ENCODE data around the gene ZNF641.

ZNF641 gene

GRCh38 chr12:48350249-48351021, at the start of gene ZNF641:
Gene ZNF641 (minus strand): TSS chr12:48350919. CDS start chr12:48348090, 2,829 bp downstream.
- peak; percentile 93 for ATAC-seq

GRCh38 chr12:48390026-48390425, 39.3 kb upstream of the ZNF641 start:
- TF ChIP-seq ZNF70 (CRISPR knock-in tag; IDR thresholded peaks at IDR 0.05) (no peak), TOX (CRISPR knock-in tag; IDR thresholded peaks at IDR 0.05; ENCODE audit: borderline replicate concordance) (no peak), RARB (CRISPR knock-in tag; IDR thresholded peaks at IDR 0.05) (no peak), OSR1 (CRISPR knock-in tag; IDR thresholded peaks at IDR 0.05) (no peak), ZNF565 (CRISPR knock-in tag; conservative IDR thresholded peaks at IDR 0.05; ENCODE audit: low read depth) (no peak), ZNF8 (CRISPR knock-in tag; IDR thresholded peaks at IDR 0.05) (no peak), BACH2 (CRISPR knock-in tag; IDR thresholded peaks at IDR 0.05; ENCODE audit: borderline replicate concordance) (no peak), PPARA (CRISPR knock-in tag; IDR thresholded peaks at IDR 0.05; ENCODE audit: borderline replicate concordance) (no peak), ESRRG (CRISPR knock-in tag; IDR thresholded peaks at IDR 0.05) (no peak), ZFP3 (CRISPR knock-in tag; IDR thresholded peaks at IDR 0.05) (no peak), CSDC2 (CRISPR knock-in tag; IDR thresholded peaks at IDR 0.05) (no peak), GLIS3 (CRISPR knock-in tag; IDR thresholded peaks at IDR 0.05) (no peak), TCF4 (CRISPR knock-in tag; IDR thresholded peaks at IDR 0.05; ENCODE audit: borderline replicate concordance) (no peak), SNAI2 (CRISPR knock-in tag; IDR thresholded peaks at IDR 0.05) (no peak)
- TF ChIP-seq, protein P1, sequence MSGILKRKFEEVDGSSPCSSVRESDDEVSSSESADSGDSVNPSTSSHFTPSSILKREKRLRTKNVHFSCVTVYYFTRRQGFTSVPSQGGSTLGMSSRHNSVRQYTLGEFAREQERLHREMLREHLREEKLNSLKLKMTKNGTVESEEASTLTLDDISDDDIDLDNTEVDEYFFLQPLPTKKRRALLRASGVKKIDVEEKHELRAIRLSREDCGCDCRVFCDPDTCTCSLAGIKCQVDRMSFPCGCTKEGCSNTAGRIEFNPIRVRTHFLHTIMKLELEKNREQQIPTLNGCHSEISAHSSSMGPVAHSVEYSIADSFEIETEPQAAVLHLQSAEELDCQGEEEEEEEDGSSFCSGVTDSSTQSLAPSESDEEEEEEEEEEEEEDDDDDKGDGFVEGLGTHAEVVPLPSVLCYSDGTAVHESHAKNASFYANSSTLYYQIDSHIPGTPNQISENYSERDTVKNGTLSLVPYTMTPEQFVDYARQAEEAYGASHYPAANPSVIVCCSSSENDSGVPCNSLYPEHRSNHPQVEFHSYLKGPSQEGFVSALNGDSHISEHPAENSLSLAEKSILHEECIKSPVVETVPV (CRISPR knock-in tag; IDR thresholded peaks at IDR 0.05) = no peak
- TF ChIP-seq, protein P2, sequence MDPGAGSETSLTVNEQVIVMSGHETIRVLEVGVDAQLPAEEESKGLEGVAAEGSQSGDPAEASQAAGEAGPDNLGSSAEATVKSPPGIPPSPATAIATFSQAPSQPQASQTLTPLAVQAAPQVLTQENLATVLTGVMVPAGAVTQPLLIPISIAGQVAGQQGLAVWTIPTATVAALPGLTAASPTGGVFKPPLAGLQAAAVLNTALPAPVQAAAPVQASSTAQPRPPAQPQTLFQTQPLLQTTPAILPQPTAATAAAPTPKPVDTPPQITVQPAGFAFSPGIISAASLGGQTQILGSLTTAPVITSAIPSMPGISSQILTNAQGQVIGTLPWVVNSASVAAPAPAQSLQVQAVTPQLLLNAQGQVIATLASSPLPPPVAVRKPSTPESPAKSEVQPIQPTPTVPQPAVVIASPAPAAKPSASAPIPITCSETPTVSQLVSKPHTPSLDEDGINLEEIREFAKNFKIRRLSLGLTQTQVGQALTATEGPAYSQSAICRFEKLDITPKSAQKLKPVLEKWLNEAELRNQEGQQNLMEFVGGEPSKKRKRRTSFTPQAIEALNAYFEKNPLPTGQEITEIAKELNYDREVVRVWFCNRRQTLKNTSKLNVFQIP (CRISPR knock-in tag; IDR thresholded peaks at IDR 0.05; ENCODE audit: borderline replicate concordance, low read depth) = no peak
- ATAC-seq = no peak

More at GRCh38 chr12:48350249-48351021, at the start of gene ZNF641:
- no peak for TF ChIP-seq ZFP30 (CRISPR knock-in tag; IDR thresholded peaks at IDR 0.05)
- no peak for TF ChIP-seq ISL1 (CRISPR knock-in tag; IDR thresholded peaks at IDR 0.05)
- no peak for TF ChIP-seq ZNF8 (CRISPR knock-in tag; IDR thresholded peaks at IDR 0.05)
- TF ChIP-seq TCF4 (CRISPR knock-in tag; IDR thresholded peaks at IDR 0.05; ENCODE audit: borderline replicate concordance) = no peak
- TF ChIP-seq TOX (CRISPR knock-in tag; IDR thresholded peaks at IDR 0.05; ENCODE audit: borderline replicate concordance) = no peak

DNA sequence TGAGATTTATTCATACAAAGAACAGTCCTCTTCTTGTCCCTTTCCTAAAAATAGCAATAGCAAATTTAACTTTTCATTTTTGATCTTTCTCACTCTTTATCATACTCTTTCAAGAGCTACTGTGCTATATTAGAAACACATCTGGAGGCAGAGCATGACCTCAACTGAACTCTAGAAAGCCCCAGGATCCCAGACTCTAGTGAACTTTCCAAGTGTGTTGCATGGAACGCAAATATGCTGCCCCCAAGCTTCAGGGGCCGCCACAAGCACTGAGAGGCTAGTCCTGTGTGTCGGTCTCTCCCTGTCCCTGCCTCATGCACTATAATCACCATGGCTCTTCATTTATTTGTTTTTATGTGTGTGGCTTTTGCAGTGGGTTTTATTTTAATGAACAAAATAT, 38.7 kb upstream of the ZNF641 start:
- no peak for ATAC-seq
- TF ChIP-seq GLIS3 (CRISPR knock-in tag; IDR thresholded peaks at IDR 0.05) (no peak), TOX (CRISPR knock-in tag; IDR thresholded peaks at IDR 0.05; ENCODE audit: borderline replicate concordance) (no peak), ZFP3 (CRISPR knock-in tag; IDR thresholded peaks at IDR 0.05) (no peak), RARB (CRISPR knock-in tag; IDR thresholded peaks at IDR 0.05) (no peak), ZNF70 (CRISPR knock-in tag; IDR thresholded peaks at IDR 0.05) (no peak)
- TF ChIP-seq, protein P3, sequence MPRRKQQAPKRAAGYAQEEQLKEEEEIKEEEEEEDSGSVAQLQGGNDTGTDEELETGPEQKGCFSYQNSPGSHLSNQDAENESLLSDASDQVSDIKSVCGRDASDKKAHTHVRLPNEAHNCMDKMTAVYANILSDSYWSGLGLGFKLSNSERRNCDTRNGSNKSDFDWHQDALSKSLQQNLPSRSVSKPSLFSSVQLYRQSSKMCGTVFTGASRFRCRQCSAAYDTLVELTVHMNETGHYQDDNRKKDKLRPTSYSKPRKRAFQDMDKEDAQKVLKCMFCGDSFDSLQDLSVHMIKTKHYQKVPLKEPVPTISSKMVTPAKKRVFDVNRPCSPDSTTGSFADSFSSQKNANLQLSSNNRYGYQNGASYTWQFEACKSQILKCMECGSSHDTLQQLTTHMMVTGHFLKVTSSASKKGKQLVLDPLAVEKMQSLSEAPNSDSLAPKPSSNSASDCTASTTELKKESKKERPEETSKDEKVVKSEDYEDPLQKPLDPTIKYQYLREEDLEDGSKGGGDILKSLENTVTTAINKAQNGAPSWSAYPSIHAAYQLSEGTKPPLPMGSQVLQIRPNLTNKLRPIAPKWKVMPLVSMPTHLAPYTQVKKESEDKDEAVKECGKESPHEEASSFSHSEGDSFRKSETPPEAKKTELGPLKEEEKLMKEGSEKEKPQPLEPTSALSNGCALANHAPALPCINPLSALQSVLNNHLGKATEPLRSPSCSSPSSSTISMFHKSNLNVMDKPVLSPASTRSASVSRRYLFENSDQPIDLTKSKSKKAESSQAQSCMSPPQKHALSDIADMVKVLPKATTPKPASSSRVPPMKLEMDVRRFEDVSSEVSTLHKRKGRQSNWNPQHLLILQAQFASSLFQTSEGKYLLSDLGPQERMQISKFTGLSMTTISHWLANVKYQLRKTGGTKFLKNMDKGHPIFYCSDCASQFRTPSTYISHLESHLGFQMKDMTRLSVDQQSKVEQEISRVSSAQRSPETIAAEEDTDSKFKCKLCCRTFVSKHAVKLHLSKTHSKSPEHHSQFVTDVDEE (CRISPR knock-in tag; IDR thresholded peaks at IDR 0.05) = no peak
- TF ChIP-seq, protein P1 (CRISPR knock-in tag; IDR thresholded peaks at IDR 0.05) = no peak

DNA sequence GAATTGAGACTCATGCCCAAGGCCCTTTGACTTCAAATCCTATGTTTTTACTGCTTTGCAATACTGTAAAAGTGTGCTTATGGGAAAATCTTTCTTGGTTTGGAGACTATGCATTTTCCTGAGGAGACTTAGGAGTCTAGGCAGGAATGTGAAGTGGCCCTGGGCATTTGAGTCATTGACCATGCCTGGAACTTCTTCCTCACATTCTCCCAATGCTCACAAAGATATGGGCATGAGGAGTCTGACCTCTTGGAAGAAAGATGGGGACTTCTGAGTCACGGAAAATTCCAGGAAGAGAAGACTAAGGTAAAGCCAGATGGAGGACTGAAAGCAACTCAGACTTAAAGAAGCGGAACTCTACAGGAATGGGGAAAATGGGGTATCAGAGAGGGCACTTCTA, 38.2 kb upstream of the ZNF641 start:
- ATAC-seq = no peak

More for the DNA sequence above, 38.2 kb upstream of the ZNF641 start:
- TF ChIP-seq ESRRG (CRISPR knock-in tag; IDR thresholded peaks at IDR 0.05) (no peak), ZFP30 (CRISPR knock-in tag; IDR thresholded peaks at IDR 0.05) (no peak), TOX (CRISPR knock-in tag; IDR thresholded peaks at IDR 0.05; ENCODE audit: borderline replicate concordance) (no peak), RARB (CRISPR knock-in tag; IDR thresholded peaks at IDR 0.05) (no peak), PATZ1 (CRISPR knock-in tag; IDR thresholded peaks at IDR 0.05; ENCODE audit: borderline replicate concordance) (no peak), ZNF565 (CRISPR knock-in tag; conservative IDR thresholded peaks at IDR 0.05; ENCODE audit: low read depth) (no peak), CSDC2 (CRISPR knock-in tag; IDR thresholded peaks at IDR 0.05) (no peak), ZFP3 (CRISPR knock-in tag; IDR thresholded peaks at IDR 0.05) (no peak), ZNF8 (CRISPR knock-in tag; IDR thresholded peaks at IDR 0.05) (no peak), OSR1 (CRISPR knock-in tag; IDR thresholded peaks at IDR 0.05) (no peak)
- TF ChIP-seq, protein P1 (CRISPR knock-in tag; IDR thresholded peaks at IDR 0.05) = no peak
- TF ChIP-seq, protein P2 (CRISPR knock-in tag; IDR thresholded peaks at IDR 0.05; ENCODE audit: borderline replicate concordance, low read depth) = no peak

Data from SK-N-SH treated with all-trans-retinoic acid at 6 μM for 48 hours (cell line).